Neuronal stem cell (in vitro differentiated cells): ENCODE data around the gene LSP1.

Source experiments
- DNase-seq: peaks from one replicate; pipeline ENCODE4 v3.0.0-alpha.2; 2013; ENCODE audit warnings: low spot score
- H2AFZ ChIP-seq: one replicate; pipeline ENCODE4 v1.6.1; 2013; ENCODE audit warnings: mild to moderate bottlenecking, low read length, inconsistent platforms
- H2AK5ac ChIP-seq: 2 replicates; pipeline ENCODE4 v1.6.1; 2013; ENCODE audit warnings: low read depth, mild to moderate bottlenecking, inconsistent platforms, low read length, moderate library complexity, mixed read lengths
- H2BK120ac ChIP-seq: 2 replicates; pipeline ENCODE4 v1.6.1; 2013; ENCODE audit warnings: low read depth, mild to moderate bottlenecking, inconsistent platforms, low read length, moderate library complexity, mixed read lengths
- H2BK12ac ChIP-seq: one replicate; pipeline ENCODE4 v1.6.1; 2013; ENCODE audit warnings: low read length, inconsistent platforms
- H2BK15ac ChIP-seq: 2 replicates; pipeline ENCODE4 v1.6.1; 2013; ENCODE audit warnings: mild to moderate bottlenecking, low read length, inconsistent platforms, mixed read lengths
- H2BK5ac ChIP-seq: one replicate; pipeline ENCODE4 v1.6.1; 2013; ENCODE audit warnings: inconsistent platforms, mild to moderate bottlenecking, low read length, moderate library complexity
- H3K14ac ChIP-seq: one replicate; pipeline ENCODE4 v1.6.1; 2013; ENCODE audit warnings: low read length, inconsistent platforms
- H3K18ac ChIP-seq: 2 replicates; pipeline ENCODE4 v1.6.1; 2013; ENCODE audit warnings: low read length, inconsistent platforms
- H3K23ac ChIP-seq: 2 replicates; pipeline ENCODE4 v1.6.1; 2013; ENCODE audit warnings: low read depth, mild to moderate bottlenecking, mixed read lengths, low read length, inconsistent platforms; ENCODE audit not compliant: poor library complexity
- H3K27ac ChIP-seq: replicated peaks from 3 replicates; pipeline ENCODE4 v1.5.1; 2013; ENCODE audit warnings: low read length, inconsistent platforms
- H3K27me3 ChIP-seq, 3 experiments: 2 replicates each; pipeline ENCODE4 v1.6.1; 2013; ENCODE audit warnings: low read length in 3 of 3, mild to moderate bottlenecking in 2 of 3, inconsistent platforms in 1 of 3, low read depth in 1 of 3, mixed read lengths in 1 of 3, moderate library complexity in 1 of 3; ENCODE audit not compliant: control insufficient read depth in 3 of 3, insufficient read depth in 3 of 3
- H3K36me3 ChIP-seq, 2 donors: replicated peaks in 1 of 2; 2 replicates each; pipeline ENCODE4 v1.6.1; 2013; ENCODE audit warnings: low read length in 2 of 2; ENCODE audit not compliant: control insufficient read depth in 2 of 2, insufficient read depth in 2 of 2
- H3K4ac ChIP-seq: 2 replicates; pipeline ENCODE4 v1.6.1; 2013; ENCODE audit warnings: inconsistent platforms, mild to moderate bottlenecking, low read length, moderate library complexity
- H3K4me1 ChIP-seq, 2 donors: 1 replicate in 1 of 2; 2 replicates in 1 of 2; pipeline ENCODE4 v1.6.1; 2013; ENCODE audit warnings: low read length in 2 of 2, low read depth in 1 of 2; ENCODE audit not compliant: control insufficient read depth in 2 of 2, insufficient read depth in 1 of 2
- H3K4me2 ChIP-seq: one replicate; pipeline ENCODE4 v1.6.1; 2013; ENCODE audit warnings: mild to moderate bottlenecking, low read length, inconsistent platforms; ENCODE audit not compliant: insufficient read depth, poor library complexity, severe bottlenecking
- H3K4me3 ChIP-seq, 2 donors: 2 replicates each; pipeline ENCODE4 v1.5.1; 2013; ENCODE audit warnings: low read length in 2 of 2, mild to moderate bottlenecking in 2 of 2, inconsistent platforms in 1 of 2, moderate library complexity in 1 of 2
- H3K79me1 ChIP-seq: one replicate; pipeline ENCODE4 v1.6.1; 2013; ENCODE audit warnings: low read depth, mild to moderate bottlenecking, inconsistent platforms, low read length, moderate library complexity
- H3K9ac ChIP-seq: one replicate; pipeline ENCODE4 v1.6.1; 2013; ENCODE audit warnings: mild to moderate bottlenecking, low read depth, low read length, inconsistent platforms; ENCODE audit not compliant: poor library complexity
- H3K9me3 ChIP-seq, 2 donors: replicated peaks in 1 of 2; 2 replicates each; pipeline versions ENCODE3 to v1.6.1; 2013; ENCODE audit warnings: low read length in 2 of 2, mild to moderate bottlenecking in 2 of 2, inconsistent platforms in 1 of 2, low read depth in 1 of 2, mixed read lengths in 1 of 2, moderate library complexity in 1 of 2; ENCODE audit not compliant: control insufficient read depth in 2 of 2, insufficient read depth in 1 of 2
- H4K8ac ChIP-seq: one replicate; pipeline ENCODE4 v1.6.1; 2013; ENCODE audit warnings: low read depth, mild to moderate bottlenecking, inconsistent platforms, low read length, moderate library complexity
- H4K91ac ChIP-seq: one replicate; pipeline ENCODE4 v1.6.1; 2013; ENCODE audit warnings: low read length, low read depth, mild to moderate bottlenecking, inconsistent platforms; ENCODE audit not compliant: poor library complexity
- WGBS, 2 donors: extraction: QIAGEN DNeasy Blood & Tissue Kit; methylation state at CpG; one replicate each; pipeline ENCODE4 v1.1.7; 2013; ENCODE audit warnings: missing lambda C conversion rate in 2 of 2, mixed read lengths in 1 of 2; ENCODE audit not compliant: insufficient read length in 2 of 2, insufficient replicate concordance in 1 of 2; ENCODE audit errors: extremely low coverage in 2 of 2; 5-methylcytosine and 5-hydroxymethylcytosine counted together

Gene LSP1

DNA sequence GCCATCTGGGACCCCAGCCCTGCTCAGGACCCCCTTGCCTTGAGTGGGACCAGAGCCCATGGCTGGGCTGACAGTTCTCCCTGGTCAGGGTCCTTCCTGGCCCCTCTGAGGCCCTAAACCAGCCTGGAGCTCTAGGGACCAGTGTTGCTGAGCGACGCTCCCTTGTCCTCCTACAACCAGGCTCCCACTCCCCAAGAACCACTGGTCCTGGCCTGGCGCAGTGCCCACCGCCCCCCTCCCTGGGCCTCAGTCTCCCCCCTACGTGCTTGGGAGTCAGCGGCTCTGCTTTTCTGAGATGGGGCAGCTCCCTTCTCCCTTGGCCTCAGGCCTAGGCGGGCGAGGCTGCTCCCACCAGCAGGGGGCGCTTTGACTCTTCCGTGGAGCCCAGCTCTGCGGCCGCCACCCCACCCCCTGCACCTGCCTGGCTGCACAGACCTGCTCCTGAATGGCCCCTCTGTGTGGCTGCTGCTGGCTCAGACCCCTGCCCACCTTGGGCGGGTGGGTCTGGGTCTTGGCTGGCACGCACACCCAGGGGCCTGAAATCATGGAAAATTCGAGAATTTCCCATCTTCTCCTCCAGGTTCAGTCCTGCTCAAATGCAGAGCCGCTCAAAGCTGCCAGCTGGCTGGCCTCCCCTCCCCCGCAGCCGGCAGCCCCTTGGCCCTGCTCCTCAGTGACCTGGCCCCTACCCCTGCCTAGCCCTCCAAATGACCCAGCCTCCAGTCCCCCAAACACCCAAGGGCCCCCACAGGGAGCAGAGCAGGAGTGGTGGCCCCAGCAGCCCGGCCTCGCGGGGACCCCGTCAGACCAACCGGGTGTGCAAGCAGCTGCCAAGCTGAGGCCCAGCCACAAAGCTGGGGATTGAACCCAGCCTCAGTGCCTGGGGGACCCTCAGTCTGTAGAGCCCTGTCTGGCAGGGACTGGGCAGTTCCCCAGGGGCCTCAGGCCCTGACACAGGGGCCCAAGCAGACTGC lies 29.7 kb downstream of the LSP1 start:
- Histone ChIP-seq H2BK15ac (peak overlapping the region; percentile 98), H3K4me2 (no peak overlapping the region), H2BK120ac (peak overlapping the region; percentile 87), H3K27ac (no peak overlapping the region), H4K8ac (no peak overlapping the region), H3K18ac (peak overlapping the region; percentile 83), H3K9me3 (no peaks in the 10 kb centered on the region), H3K23ac (peak overlapping the region; percentile 80), H4K91ac (no peak overlapping the region), H3K14ac (peak overlapping the region; percentile 75), H2BK12ac (peak overlapping the region; percentile 98), H3K36me3 (no peaks in the 10 kb centered on the region), H3K27me3 (peaks cover 0 to 8% (median 5%) of the 10 kb centered on the region in 3 experiments), H3K4ac (peak overlapping the region; percentile 89), H3K4me1 (peaks cover 1 to 5% of the 10 kb centered on the region in 2 donors), H2BK5ac (peak overlapping the region; percentile 88), H2AK5ac (peak overlapping the region; percentile 97), H3K79me1 (no peaks in the 10 kb centered on the region), H3K4me3 (no peak overlapping the region), H2AFZ (peak overlapping the region; percentile 88), H3K9ac (peak overlapping the region; percentile 50)
- peak; percentile 82 for DNase-seq
- WGBS, 2 donors: no CpG with 5 or more reads among the region's 23 CpGs

DNA sequence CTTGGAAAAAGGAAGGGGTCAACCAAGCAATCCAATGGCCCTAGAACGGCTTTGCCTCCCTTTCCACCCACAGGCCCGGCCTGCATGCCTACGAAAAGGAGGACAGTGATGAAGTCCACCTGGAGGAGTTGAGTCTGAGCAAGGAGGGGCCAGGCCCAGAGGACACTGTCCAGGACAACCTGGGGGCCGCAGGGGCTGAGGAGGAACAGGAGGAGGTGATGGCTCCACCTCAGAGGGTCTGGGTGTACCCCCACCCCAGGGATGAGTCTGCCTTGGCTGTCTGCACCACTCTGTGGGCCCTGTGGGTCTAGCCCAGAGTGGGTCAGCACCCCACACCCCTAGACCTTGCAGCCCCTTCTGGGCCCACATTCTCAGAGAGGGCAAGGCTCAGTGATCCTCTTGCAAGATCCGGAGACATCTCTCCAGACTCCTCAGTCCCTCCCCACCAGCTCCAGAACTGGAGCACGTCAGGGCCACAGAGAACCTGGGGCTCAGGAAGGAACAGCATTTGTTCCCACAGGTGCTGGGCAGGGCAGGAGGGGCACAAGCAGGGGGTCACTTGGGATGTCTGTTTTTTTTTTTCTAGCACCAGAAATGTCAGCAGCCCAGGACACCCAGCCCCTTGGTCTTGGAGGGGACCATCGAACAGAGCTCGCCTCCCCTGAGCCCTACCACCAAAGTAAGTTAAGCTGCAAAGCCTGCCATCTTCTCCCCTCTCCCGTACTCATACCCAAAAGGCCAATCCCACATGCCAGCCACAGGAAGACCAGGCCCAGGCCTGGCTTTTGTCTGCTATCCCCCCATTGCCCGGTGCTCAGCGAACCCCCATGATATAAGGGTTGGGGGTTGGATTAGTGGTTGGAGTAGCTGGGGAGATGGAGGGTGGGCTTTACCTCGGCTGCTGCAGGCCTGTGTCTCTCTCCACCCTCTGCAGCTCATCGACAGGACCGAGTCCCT lies 30.7 kb downstream of the LSP1 start:
- Histone ChIP-seq H2AFZ (no peak overlapping the region), H3K27ac (no peak overlapping the region), H2BK5ac (peak overlapping the region; percentile 88), H2BK12ac (peak overlapping the region; percentile 98), H3K27me3 (peaks cover 0 to 17% (median 5%) of the 10 kb centered on the region in 3 experiments), H3K9me3 (no peaks in the 10 kb centered on the region), H3K4me3 (peak overlapping the region in 1 of 2 donors; percentile 33), H4K91ac (peak overlapping the region; percentile 26), H3K36me3 (no peaks in the 10 kb centered on the region), H3K4ac (no peak overlapping the region), H2AK5ac (peak overlapping the region; percentile 97), H2BK120ac (no peak overlapping the region), H3K14ac (no peak overlapping the region), H3K4me1 (peaks cover 0 to 4% of the 10 kb centered on the region in 2 donors), H3K79me1 (no peaks in the 10 kb centered on the region), H2BK15ac (peak overlapping the region; percentile 93), H3K18ac (peak overlapping the region; percentile 1), H3K23ac (no peak overlapping the region), H3K9ac (no peak overlapping the region), H3K4me2 (no peak overlapping the region), H4K8ac (no peak overlapping the region)
- WGBS, 2 donors: no CpG with 5 or more reads among the region's 14 CpGs
- no peak for DNase-seq

DNA sequence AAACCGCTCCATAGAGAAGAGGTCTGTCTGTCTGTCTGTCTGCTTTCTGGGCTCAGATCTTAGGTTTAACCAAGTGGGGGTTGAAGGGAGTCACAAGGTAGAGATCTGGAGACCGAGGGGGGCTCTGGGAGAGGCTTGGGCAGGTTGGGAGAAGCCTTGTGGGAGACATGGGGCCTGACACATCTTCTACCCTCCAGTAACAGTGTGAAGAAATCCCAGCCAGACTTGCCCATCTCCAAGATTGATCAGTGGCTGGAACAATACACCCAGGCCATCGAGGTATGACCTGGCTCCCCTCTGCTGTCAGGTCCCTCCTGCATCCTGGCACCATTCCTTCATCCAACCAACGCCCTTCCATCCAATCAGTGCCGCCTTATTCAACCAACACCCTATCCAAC lies 31.4 kb downstream of the LSP1 start:
- no peak overlapping the region for H2BK5ac ChIP-seq
- no peak overlapping the region for H2BK120ac ChIP-seq
- no CpG with 5 or more reads among the region's 5 CpGs for WGBS, 2 donors
- no peaks in the 10 kb centered on the region for H3K36me3 ChIP-seq
- H2AK5ac ChIP-seq: no peak overlapping the region
- H2AFZ ChIP-seq: no peak overlapping the region
- peaks cover 0 to 4% of the 10 kb centered on the region in 2 donors for H3K4me1 ChIP-seq
- H3K23ac ChIP-seq: no peak overlapping the region
- H4K91ac ChIP-seq: no peak overlapping the region
- no peaks in the 10 kb centered on the region for H3K9me3 ChIP-seq
- no peak overlapping the region for H2BK15ac ChIP-seq
- no peak overlapping the region for H3K4ac ChIP-seq
- H3K79me1 ChIP-seq: no peaks in the 10 kb centered on the region
- H2BK12ac ChIP-seq: no peak overlapping the region
- H3K18ac ChIP-seq: no peak overlapping the region
- no peak for DNase-seq
- H3K4me3 ChIP-seq: no peak overlapping the region
- no peak overlapping the region for H4K8ac ChIP-seq
- no peak overlapping the region for H3K14ac ChIP-seq
- H3K9ac ChIP-seq: no peak overlapping the region
- no peak overlapping the region for H3K4me2 ChIP-seq
- peaks cover 0 to 20% (median 5%) of the 10 kb centered on the region in 3 experiments for H3K27me3 ChIP-seq
- no peak overlapping the region for H3K27ac ChIP-seq
